SH-SY5Y (cell line): Measurements from ENCODE around the gene NRF1.

ENCODE experiments used
- GATA2 ChIP-seq: IDR thresholded peaks from 2 replicates; pipeline ENCODE4 v1.6.1; 2011; ENCODE audit warnings: mild to moderate bottlenecking, low read depth, low read length
- GATA3 ChIP-seq: IDR thresholded peaks from 2 replicates; pipeline ENCODE4 v1.6.1; 2011; ENCODE audit warnings: low read depth, mild to moderate bottlenecking, low read length, moderate library complexity

The NRF1 gene

GRCh38 chr7:129793506-129794310 is 182.2 kb downstream of the NRF1 start:
- TF ChIP-seq GATA2 (no peak), GATA3 (no peak)

GRCh38 chr7:129796186-129796775 is 184.8 kb downstream of the NRF1 start:
- TF ChIP-seq GATA3 (no peak), GATA2 (no peak)

DNA sequence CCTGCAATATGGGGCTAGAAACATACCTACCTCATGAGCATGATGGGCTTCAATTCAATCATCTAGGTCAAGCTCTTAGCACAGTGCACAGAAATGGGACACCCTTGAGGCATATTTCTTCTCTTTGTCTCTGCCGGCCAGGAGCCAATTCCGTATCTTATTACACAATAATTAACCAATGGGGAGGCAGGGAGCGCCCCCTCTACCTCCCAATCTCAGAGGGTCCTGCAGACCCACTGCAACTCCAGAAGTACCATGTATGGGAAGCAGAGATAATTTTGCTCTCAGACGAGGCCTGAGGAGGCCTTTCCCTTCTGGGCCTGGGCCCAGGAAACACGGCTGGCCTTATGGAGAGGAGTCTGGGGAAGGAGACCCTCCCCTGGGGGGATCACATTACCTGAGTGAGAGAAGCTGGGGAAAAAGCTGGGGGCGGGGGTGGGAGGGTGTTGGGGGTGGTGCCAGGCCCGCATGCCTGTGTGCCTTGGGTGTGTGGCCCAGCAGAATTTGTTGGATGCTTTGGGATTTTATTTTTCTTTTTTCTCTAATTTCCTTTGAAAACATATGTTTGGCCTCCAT is 185.8 kb downstream of the NRF1 start:
- TF ChIP-seq GATA2 (no peak), GATA3 (no peak)

DNA sequence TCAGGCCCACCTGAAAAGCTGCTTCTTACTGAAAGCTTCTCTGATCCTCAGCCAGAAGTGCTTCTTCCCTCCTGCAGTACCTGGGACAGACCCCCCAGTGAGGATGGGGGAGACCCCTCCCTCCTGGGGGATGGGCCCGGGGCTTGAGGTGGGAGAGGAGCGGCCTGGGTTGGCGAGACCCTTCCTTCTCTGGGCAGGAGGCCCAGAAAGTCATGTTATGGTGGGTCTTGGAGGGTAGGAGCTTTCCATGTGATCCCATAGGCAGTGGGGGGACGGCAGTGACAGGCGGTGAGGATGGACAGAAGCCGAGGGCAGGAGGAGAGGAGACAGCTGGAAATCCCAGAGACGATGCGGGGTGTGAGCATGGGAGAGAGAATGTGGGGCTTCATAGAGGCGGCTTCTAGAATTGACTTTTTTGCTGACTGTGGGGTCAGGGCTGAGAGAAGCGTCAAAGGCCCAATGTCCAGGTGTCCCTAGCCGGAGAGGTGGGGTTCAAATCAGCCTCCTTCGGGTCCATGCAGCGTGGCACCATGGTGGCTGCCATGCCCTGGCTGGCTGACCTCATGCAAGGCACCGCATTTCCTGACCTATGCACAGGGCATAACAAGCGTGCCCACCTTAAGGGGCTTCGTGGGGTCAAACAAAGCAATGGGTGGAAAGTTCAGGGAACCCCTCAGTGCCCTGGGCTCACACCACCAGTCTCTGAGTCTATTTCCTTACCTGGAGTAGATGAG is 187.3 kb downstream of the NRF1 start:
- TF ChIP-seq GATA3 (no peak), GATA2 (no peak)

- TF ChIP-seq GATA3 = no peak
- TF ChIP-seq GATA2 = no peak
These were observed 187.9 kb downstream of the NRF1 start for GRCh38 chr7:129799350-129799955.

- TF ChIP-seq GATA3 = no peak
- no peak for TF ChIP-seq GATA2
These were observed 189.4 kb downstream of the NRF1 start for GRCh38 chr7:129800901-129801300.

GRCh38 chr7:129801882-129802281 is 190.4 kb downstream of the NRF1 start:
- TF ChIP-seq GATA3 (no peak), GATA2 (no peak)

GRCh38 chr7:129803546-129804081 is 192.1 kb downstream of the NRF1 start:
- no peak for TF ChIP-seq GATA3
- no peak for TF ChIP-seq GATA2

DNA sequence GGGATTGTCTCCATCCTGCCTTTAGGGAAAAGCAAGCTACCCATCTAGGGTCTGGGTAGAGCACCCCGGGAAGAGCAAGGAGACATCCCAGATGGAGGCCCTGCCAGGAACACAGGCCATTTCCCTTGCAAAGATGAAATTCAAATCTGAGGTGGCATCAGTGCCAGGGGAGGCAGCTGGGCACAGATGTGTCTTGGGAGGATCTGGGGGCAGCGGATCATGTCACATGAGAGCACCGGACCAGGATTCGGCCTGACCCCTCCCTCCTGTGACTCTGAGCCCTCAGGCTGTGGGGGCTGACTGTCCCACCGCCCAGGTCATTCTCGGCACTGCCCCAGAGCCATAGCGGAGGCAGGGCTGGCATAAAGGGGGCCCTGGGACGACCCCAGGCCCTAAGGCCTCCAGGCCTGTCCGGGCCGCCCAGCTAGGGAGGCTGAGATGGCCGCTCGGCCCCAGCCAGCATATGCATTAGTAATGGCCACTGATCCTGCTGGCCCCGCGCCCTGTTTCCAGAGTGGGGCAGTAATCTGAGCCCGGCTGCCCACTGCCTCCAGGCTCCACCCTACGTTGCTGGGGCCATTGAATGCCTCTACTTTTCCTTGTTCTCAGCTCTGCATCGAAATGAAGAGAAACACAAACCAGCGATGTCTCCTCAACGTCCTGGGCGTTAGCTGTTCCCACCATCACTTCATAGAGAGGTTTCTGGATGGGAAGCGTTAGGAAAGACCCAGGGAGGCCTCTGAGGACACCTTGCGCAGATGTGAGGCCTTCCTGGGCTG is 192.8 kb downstream of the NRF1 start:
- TF ChIP-seq GATA2 = no peak
- TF ChIP-seq GATA3 = no peak

DNA sequence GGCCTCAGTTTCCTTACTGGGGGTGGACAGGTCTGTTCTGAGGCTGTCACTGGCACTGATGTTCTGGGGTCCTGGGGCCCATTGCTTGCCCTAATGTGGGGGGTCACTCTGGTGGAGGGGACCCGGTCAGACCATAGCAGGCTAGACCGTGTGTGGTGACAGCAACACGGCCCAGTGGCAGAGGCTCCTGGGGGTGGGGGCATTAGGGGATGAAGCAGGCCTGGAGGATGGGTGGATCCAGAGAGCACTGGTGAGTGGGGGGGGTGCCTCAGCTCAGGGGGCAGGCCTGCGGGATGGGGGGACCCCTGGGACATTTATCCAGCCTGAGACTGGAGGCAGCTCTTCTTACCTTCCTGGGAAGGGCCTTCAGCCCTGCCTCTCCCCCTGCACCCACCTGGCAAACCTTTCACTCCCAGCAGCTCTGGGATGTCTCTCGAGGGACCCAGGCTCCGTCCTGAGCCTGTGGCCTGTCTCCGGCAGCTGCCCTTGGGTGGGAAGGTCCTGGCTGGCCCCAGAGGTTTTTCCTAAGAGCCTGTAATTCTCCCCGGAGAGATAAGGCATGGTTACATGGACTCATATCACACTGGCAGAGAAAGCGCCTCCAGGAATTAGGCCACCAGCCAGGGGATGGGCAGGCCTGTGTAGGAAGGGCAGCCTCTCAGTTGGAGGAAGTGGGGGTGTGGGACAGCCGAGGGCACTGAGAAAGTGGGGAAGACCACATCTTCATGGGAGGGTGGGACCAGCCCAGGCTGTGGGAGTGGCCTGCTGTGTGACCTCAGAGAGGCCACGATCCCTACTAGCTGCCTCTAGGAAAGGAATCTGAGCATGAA is 193.6 kb downstream of the NRF1 start:
- no peak for TF ChIP-seq GATA3
- TF ChIP-seq GATA2 = peak; percentile 67
